ENCODE data around the gene EXOSC5. TPM values are rescaled to one million over a fixed set of nuclear protein-coding genes. Genes with fewer than 3 reads are reported as not detected.

Gene EXOSC5
- total RNA-seq, 4 donors from 2014 or later = 23.0 to 51.5 (median 31.9) TPM

DNA sequence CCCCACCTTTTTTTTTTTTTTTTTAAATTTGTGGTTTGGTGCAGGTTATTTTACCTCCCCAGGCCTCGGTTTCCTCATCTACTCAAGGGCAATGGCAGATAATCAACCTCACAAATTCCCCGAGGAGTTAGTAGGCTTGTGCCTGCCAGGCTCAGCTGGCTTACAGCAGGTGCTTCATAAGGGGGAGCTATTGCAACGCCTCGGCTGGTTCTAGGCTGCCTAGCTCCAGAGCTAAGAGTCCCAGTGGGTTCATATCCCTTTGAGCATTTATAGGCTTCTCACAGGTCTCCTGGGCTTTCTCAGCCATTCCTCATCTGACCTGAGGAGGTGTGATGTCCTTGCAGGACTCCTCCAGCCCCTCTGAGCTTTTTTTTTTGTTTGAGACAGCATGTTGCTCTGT lies 11.1 kb upstream of the EXOSC5 start:
- Histone ChIP-seq H3K4me3 (no peak overlapping the region), H3K4me1 (peaks cover 30% of the 10 kb centered on the region), H3K36me3 (peaks cover 26% of the 10 kb centered on the region), H3K27me3 (no peaks in the 10 kb centered on the region), H3K9me3 (no peaks in the 10 kb centered on the region), H3K27ac (no peak overlapping the region)
- TF ChIP-seq, protein P1, sequence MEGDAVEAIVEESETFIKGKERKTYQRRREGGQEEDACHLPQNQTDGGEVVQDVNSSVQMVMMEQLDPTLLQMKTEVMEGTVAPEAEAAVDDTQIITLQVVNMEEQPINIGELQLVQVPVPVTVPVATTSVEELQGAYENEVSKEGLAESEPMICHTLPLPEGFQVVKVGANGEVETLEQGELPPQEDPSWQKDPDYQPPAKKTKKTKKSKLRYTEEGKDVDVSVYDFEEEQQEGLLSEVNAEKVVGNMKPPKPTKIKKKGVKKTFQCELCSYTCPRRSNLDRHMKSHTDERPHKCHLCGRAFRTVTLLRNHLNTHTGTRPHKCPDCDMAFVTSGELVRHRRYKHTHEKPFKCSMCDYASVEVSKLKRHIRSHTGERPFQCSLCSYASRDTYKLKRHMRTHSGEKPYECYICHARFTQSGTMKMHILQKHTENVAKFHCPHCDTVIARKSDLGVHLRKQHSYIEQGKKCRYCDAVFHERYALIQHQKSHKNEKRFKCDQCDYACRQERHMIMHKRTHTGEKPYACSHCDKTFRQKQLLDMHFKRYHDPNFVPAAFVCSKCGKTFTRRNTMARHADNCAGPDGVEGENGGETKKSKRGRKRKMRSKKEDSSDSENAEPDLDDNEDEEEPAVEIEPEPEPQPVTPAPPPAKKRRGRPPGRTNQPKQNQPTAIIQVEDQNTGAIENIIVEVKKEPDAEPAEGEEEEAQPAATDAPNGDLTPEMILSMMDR (IDR thresholded peaks at IDR 0.05) = no peak
- no peak for TF ChIP-seq POLR2AphosphoS5 (IDR thresholded peaks at IDR 0.05)
- no peak for TF ChIP-seq POLR2A (IDR thresholded peaks at IDR 0.05)
- no peak for TF ChIP-seq EP300 (IDR thresholded peaks at IDR 0.05)
- no peak for DNase-seq (ENCODE audit: low spot score in 2 of 2)
- WGBS = 81% methylated on average over 4 of the region's 4 CpGs

DNA sequence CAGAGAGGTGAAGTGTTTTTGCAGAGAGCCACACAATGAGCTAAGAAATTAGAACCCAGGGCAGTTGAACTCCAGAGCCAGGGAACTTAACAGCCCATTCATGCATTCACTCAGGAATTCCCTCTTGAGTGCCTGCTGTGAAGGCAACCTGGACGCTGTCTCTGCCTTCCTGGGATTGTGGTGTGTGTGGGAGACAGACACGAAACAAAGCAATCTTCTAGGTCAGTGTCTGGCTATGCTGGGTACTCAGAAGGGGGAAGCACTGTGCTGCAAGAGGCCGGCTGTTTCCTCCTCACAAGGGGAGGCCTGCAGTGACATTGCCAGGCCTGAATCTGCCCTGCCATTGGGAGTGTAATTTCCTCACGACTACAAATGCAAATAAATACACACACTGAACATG lies 10.1 kb upstream of the EXOSC5 start:
- Histone ChIP-seq H3K27ac (no peak overlapping the region), H3K27me3 (no peaks in the 10 kb centered on the region), H3K4me1 (peaks cover 35% of the 10 kb centered on the region), H3K9me3 (no peaks in the 10 kb centered on the region), H3K36me3 (peaks cover 23% of the 10 kb centered on the region), H3K4me3 (no peak overlapping the region)
- WGBS = 82% methylated on average over 4 of the region's 4 CpGs
- no peak for DNase-seq (ENCODE audit: low spot score in 2 of 2)
- TF ChIP-seq, protein P1 (IDR thresholded peaks at IDR 0.05) = no peak
- TF ChIP-seq POLR2A (IDR thresholded peaks at IDR 0.05) = no peak
- TF ChIP-seq EP300 (IDR thresholded peaks at IDR 0.05) = no peak
- no peak for TF ChIP-seq POLR2AphosphoS5 (IDR thresholded peaks at IDR 0.05)

DNA sequence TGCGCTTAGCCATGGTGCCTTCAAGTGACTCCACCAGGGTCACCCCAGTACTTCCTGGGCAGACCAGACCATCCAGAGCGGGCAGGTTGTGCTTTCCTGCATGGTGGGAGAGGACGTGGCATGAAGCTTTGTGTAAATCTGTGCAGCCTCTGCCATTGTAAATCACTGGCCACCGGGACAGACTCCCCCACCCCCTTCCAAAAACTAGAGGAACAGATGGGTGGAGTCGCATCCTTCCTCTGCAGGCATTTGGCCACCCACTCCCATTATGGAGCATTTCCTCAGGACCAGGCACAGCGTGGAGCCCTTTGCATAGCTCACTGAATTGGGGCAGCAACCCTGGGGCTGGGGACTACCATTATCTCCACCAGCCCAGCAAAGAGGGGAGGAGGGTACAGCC lies 8.6 kb upstream of the EXOSC5 start:
- Histone ChIP-seq H3K27me3 (no peaks in the 10 kb centered on the region), H3K27ac (no peak overlapping the region), H3K36me3 (peaks cover 9% of the 10 kb centered on the region), H3K4me1 (peaks cover 24% of the 10 kb centered on the region), H3K9me3 (no peaks in the 10 kb centered on the region), H3K4me3 (no peak overlapping the region)
- 80% methylated on average over 2 of the region's 6 CpGs for WGBS
- TF ChIP-seq POLR2AphosphoS5 (IDR thresholded peaks at IDR 0.05) = no peak
- TF ChIP-seq POLR2A (IDR thresholded peaks at IDR 0.05) = no peak
- TF ChIP-seq, protein P1 (IDR thresholded peaks at IDR 0.05) = no peak
- TF ChIP-seq EP300 (IDR thresholded peaks at IDR 0.05) = no peak
- DNase-seq (ENCODE audit: low spot score in 2 of 2) = no peak

DNA sequence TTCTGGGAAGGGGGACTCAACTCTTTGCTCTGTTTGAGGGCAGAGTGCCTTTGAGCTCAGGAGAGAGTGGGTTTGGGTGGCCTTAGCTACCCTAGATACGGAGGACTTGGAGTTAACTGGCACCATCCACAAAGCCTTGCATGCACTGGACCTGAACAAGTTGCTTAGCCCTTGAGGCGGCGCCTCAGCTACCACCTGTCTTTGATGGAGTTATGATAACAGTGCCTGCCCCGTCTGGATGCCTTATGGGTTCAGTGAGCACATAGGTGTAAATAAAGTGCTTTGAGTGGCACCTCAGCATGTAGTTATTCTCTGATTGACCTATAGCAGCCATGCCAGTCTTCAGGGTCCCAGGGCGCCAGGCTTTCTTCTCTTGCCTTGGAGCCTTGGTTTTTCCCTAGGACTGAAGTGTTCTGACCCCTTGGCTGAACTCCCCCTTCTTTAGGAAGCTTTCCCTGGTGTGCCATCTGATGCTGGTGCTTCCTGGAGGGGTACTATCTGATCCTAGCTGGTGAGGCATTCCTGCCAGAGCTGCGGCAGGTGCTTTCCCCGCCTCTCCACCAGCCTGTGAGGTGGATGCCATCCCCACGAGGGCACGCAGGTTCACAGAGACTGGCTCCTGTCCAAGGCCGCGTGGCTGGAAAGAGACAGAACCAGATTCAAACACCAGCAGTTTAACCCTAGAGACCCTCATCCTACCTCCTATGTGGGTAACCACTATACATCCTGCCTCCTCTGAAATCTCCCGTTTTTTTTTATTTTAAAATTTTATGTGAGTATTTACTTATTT lies 6.2 kb upstream of the EXOSC5 start:
- Histone ChIP-seq H3K36me3 (peaks cover 5% of the 10 kb centered on the region), H3K27me3 (no peaks in the 10 kb centered on the region), H3K27ac (no peak overlapping the region), H3K4me1 (peaks cover 34% of the 10 kb centered on the region), H3K4me3 (no peak overlapping the region), H3K9me3 (no peaks in the 10 kb centered on the region)
- no peak for DNase-seq (ENCODE audit: low spot score in 2 of 2)
- WGBS = 54% methylated on average over 12 of the region's 12 CpGs
- no peak for TF ChIP-seq POLR2AphosphoS5 (IDR thresholded peaks at IDR 0.05)
- TF ChIP-seq POLR2A (IDR thresholded peaks at IDR 0.05) = no peak
- no peak for TF ChIP-seq EP300 (IDR thresholded peaks at IDR 0.05)
- TF ChIP-seq, protein P1 (IDR thresholded peaks at IDR 0.05) = no peak

DNA sequence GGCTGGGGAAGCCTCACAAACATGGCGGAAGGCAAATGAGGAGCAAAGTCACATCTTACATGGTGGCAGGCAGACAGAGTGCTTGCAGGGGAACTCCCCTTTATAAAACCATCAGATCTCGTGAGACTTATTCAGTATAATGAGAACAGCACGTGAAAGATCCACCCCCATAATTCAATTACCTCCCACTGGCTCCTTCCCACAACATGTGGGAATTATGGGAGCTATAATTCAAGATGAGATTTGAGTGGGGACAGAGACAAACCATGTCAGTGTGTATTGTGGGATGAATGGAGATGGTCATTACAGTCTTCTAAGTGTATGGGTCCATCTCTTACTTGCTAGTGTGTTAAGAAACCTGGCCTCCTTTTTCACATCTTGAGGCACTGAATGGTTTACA lies 4.9 kb upstream of the EXOSC5 start:
- no peak for DNase-seq (ENCODE audit: low spot score in 2 of 2)
- no peaks in the 10 kb centered on the region for H3K27me3 ChIP-seq
- no peaks in the 10 kb centered on the region for H3K9me3 ChIP-seq
- WGBS = 60% methylated on average over 3 of the region's 3 CpGs
- no peak for TF ChIP-seq POLR2AphosphoS5 (IDR thresholded peaks at IDR 0.05)
- TF ChIP-seq, protein P1 (IDR thresholded peaks at IDR 0.05) = no peak
- no peak for TF ChIP-seq EP300 (IDR thresholded peaks at IDR 0.05)
- no peak for TF ChIP-seq POLR2A (IDR thresholded peaks at IDR 0.05)
- H3K36me3 ChIP-seq = peaks cover 5% of the 10 kb centered on the region
- no peak overlapping the region for H3K27ac ChIP-seq
- peaks cover 33% of the 10 kb centered on the region for H3K4me1 ChIP-seq
- H3K4me3 ChIP-seq = no peak overlapping the region
